GM12878 (cell line): ENCODE data around the gene EFCC1. TPM values are rescaled to one million over a fixed set of nuclear protein-coding genes. Genes with fewer than 3 reads are reported as not detected.

Experiments
- ETV6 ChIP-seq, 2 experiments: fragments of 450-650 bp in 1 of 2; IDR thresholded peaks in 1 of 2; conservative IDR thresholded peaks in 1 of 2; 2 replicates each; pipeline ENCODE4 v1.6.1; 2014; ENCODE audit warnings: antibody characterized with exemption in 1 of 2, borderline replicate concordance in 1 of 2, low read depth in 1 of 2, mild to moderate bottlenecking in 1 of 2, moderate library complexity in 1 of 2
- HDAC2 ChIP-seq: fragments of 200-600 bp; sonication (generic); IDR thresholded peaks from 2 replicates; pipeline ENCODE4 v1.6.1; 2017
- MTA3 ChIP-seq: IDR thresholded peaks from 2 replicates; pipeline ENCODE4 v1.6.1; 2012; ENCODE audit warnings: low read length, inconsistent platforms, borderline replicate concordance
- TBL1XR1 ChIP-seq: IDR thresholded peaks from 2 replicates; pipeline ENCODE4 v1.6.1; 2012; ENCODE audit warnings: low read depth, low read length, improper control_type of control experiment
- ZNF687 ChIP-seq: fragments of 450-650 bp; IDR thresholded peaks from 2 replicates; pipeline ENCODE4 v1.6.1; 2017; ENCODE audit warnings: mild to moderate bottlenecking, moderate library complexity
- polyA plus RNA-seq, 11 experiments: library from polyadenylated mRNA; depleted of rRNA in 4 of 11; unstranded in 6 of 11; stranded (reverse) in 5 of 11; fragments of >200 nt; fragmentation: Nextera tagmentation in 4 of 11; fragmentation: Illumina TruSeq in 1 of 11; extraction: Ambion mirVana in 4 of 11; extraction: Trizol in 1 of 11; gene quantifications; 1 replicate in 1 of 11; 2 replicates in 10 of 11; pipeline versions ENCODE4 v1.2.1 to v1.2.3, GENCODE V29; 2011 to 2016; ENCODE audit warnings: inconsistent platforms in 2 of 11, missing spikeins in 2 of 11, low read depth in 1 of 11
- total RNA-seq, 4 experiments: library from RNA; depleted of rRNA in 3 of 4; stranded (reverse); fragments of >200 nt in 3 of 4; fragmentation: Illumina TruSeq in 1 of 4; extraction: Trizol in 1 of 4; gene quantifications; 2 replicates each; pipeline versions ENCODE4 v1.2.1 to v1.2.3, GENCODE V29; 2013 to 2021
- TF ChIP-seq, protein P1 (sequence below): fragments of 450-650 bp; IDR thresholded peaks from 2 replicates; pipeline ENCODE4 v1.6.1; 2018; ENCODE audit warnings: mild to moderate bottlenecking, low read depth, moderate library complexity; ENCODE audit not compliant: partially characterized antibody
- TF ChIP-seq, protein P2 (sequence below): IDR thresholded peaks from 2 replicates; pipeline ENCODE4 v1.6.1; 2011; ENCODE audit warnings: borderline replicate concordance, low read depth, mild to moderate bottlenecking, moderate library complexity, mixed read lengths, low read length; ENCODE audit not compliant: insufficient read depth; ENCODE audit errors: extremely low read length
- TF ChIP-seq, protein P3 (sequence below), 3 experiments: IDR thresholded peaks in 2 of 3; conservative IDR thresholded peaks in 1 of 3; 2 replicates each; pipeline ENCODE4 v1.5.1; 2011; ENCODE audit warnings: low read depth in 3 of 3, low read length in 3 of 3, mild to moderate bottlenecking in 3 of 3, control low read depth in 2 of 3, moderate library complexity in 2 of 3, inconsistent platforms in 1 of 3, mixed read lengths in 1 of 3; ENCODE audit not compliant: control insufficient read depth in 2 of 3, insufficient read depth in 1 of 3; ENCODE audit errors: extremely low read depth in 1 of 3
- TF ChIP-seq, protein P4 (sequence below): fragments of 450-650 bp; formaldehyde crosslinking; IDR thresholded peaks from 2 replicates; pipeline ENCODE4 v1.4.0; 2022; ENCODE audit warnings: mild to moderate bottlenecking, moderate library complexity

EFCC1 gene
- total and polyA plus RNA-seq, 10 of the 15 experiments (the other 5 are each of a cell fraction or from before 2014, with no cell fraction given): not detected

- TF ChIP-seq, protein P1, sequence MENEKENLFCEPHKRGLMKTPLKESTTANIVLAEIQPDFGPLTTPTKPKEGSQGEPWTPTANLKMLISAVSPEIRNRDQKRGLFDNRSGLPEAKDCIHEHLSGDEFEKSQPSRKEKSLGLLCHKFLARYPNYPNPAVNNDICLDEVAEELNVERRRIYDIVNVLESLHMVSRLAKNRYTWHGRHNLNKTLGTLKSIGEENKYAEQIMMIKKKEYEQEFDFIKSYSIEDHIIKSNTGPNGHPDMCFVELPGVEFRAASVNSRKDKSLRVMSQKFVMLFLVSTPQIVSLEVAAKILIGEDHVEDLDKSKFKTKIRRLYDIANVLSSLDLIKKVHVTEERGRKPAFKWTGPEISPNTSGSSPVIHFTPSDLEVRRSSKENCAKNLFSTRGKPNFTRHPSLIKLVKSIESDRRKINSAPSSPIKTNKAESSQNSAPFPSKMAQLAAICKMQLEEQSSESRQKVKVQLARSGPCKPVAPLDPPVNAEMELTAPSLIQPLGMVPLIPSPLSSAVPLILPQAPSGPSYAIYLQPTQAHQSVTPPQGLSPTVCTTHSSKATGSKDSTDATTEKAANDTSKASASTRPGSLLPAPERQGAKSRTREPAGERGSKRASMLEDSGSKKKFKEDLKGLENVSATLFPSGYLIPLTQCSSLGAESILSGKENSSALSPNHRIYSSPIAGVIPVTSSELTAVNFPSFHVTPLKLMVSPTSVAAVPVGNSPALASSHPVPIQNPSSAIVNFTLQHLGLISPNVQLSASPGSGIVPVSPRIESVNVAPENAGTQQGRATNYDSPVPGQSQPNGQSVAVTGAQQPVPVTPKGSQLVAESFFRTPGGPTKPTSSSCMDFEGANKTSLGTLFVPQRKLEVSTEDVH: no peak
- TF ChIP-seq, protein P2, sequence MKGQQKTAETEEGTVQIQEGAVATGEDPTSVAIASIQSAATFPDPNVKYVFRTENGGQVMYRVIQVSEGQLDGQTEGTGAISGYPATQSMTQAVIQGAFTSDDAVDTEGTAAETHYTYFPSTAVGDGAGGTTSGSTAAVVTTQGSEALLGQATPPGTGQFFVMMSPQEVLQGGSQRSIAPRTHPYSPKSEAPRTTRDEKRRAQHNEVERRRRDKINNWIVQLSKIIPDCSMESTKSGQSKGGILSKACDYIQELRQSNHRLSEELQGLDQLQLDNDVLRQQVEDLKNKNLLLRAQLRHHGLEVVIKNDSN: no peak
- no peak for TF ChIP-seq HDAC2
- TF ChIP-seq ZNF687: no peak
- no peak for TF ChIP-seq MTA3
- TF ChIP-seq, protein P3, sequence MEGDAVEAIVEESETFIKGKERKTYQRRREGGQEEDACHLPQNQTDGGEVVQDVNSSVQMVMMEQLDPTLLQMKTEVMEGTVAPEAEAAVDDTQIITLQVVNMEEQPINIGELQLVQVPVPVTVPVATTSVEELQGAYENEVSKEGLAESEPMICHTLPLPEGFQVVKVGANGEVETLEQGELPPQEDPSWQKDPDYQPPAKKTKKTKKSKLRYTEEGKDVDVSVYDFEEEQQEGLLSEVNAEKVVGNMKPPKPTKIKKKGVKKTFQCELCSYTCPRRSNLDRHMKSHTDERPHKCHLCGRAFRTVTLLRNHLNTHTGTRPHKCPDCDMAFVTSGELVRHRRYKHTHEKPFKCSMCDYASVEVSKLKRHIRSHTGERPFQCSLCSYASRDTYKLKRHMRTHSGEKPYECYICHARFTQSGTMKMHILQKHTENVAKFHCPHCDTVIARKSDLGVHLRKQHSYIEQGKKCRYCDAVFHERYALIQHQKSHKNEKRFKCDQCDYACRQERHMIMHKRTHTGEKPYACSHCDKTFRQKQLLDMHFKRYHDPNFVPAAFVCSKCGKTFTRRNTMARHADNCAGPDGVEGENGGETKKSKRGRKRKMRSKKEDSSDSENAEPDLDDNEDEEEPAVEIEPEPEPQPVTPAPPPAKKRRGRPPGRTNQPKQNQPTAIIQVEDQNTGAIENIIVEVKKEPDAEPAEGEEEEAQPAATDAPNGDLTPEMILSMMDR (IDR thresholded peaks at IDR 0.05 in 2 of 3, conservative IDR thresholded peaks at IDR 0.05 in 1 of 3; ENCODE audit: control insufficient read depth in 2 of 3, extremely low read depth in 1 of 3, insufficient read depth in 1 of 3, low read depth in 3 of 3, low read length in 3 of 3): no peak
- TF ChIP-seq, protein P4, sequence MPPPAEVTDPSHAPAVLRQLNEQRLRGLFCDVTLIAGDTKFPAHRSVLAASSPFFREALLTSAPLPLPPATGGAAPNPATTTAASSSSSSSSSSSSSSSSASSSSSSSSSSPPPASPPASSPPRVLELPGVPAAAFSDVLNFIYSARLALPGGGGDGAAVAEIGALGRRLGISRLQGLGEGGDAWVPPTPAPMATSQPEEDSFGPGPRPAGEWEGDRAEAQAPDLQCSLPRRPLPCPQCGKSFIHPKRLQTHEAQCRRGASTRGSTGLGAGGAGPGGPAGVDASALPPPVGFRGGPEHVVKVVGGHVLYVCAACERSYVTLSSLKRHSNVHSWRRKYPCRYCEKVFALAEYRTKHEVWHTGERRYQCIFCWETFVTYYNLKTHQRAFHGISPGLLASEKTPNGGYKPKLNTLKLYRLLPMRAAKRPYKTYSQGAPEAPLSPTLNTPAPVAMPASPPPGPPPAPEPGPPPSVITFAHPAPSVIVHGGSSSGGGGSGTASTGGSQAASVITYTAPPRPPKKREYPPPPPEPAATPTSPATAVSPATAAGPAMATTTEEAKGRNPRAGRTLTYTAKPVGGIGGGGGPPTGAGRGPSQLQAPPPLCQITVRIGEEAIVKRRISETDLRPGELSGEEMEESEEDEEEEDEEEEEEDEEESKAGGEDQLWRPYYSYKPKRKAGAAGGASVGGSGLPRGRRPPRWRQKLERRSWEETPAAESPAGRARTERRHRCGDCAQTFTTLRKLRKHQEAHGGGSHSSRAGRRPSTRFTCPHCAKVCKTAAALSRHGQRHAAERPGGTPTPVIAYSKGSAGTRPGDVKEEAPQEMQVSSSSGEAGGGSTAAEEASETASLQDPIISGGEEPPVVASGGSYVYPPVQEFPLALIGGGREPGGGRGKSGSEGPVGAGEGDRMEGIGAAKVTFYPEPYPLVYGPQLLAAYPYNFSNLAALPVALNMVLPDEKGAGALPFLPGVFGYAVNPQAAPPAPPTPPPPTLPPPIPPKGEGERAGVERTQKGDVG (CRISPR knock-in tag): no peak
- no peak for TF ChIP-seq TBL1XR1
- no peak for TF ChIP-seq ETV6 (conservative IDR thresholded peaks at IDR 0.05 in 1 of 2, IDR thresholded peaks at IDR 0.05 in 1 of 2; ENCODE audit: borderline replicate concordance in 1 of 2, low read depth in 1 of 2)
Measured at GRCh38 chr3:129005526-129006303, 4.6 kb downstream of the EFCC1 start (continued).
